ENCODE results near the gene LTBP4.
"Not testable (repeated sequence)": the region's sequence is repeated elsewhere in the genome, so short reads cannot be mapped to it uniquely, and the experiment has no call there.

LTBP4 gene

DNA sequence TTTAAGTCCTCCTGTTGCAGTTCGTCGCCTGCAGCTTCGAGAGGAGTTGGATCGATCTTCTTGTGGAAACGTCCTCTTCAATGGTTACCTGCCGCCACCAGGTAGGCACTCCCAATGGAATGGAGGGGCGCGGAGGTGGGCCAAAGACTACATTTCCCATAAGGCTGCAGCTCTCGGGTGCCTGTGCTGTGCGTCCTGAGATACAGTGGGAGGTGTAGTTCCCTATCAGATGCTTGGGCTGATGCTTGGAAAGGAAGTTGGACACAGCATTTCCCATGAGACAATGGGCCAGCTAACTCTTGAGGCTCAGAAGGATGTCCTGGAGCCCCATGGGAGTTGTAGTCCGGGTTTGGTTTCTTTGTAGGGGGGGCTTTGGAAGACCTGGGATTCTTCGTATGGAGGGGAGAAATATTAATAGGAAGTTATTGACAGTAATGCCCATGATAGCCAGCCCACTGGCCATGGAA, 22.7 kb upstream of the LTBP4 start:
- DNase-seq: peak; percentile 63

DNA sequence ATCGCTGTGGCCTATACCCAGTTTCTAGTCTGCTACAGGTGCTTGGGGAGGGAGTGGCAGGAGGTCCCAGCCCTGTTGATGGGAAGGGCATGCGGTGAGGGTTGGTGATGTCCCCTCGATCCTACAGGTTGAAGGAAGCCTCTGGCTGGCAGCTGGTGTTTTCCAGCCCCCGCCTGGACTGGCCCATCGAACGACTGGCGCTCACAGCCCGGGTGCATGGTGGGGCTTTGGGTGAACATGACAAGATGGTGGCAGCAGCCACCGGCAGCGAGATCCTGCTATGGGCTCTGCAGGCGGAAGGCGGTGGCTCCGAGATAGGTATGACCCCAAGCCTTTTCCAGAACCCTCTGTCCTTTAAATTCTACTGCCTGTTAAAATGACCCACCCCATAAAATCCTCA, 20.6 kb upstream of the LTBP4 start:
- DNase-seq: no peak

DNA sequence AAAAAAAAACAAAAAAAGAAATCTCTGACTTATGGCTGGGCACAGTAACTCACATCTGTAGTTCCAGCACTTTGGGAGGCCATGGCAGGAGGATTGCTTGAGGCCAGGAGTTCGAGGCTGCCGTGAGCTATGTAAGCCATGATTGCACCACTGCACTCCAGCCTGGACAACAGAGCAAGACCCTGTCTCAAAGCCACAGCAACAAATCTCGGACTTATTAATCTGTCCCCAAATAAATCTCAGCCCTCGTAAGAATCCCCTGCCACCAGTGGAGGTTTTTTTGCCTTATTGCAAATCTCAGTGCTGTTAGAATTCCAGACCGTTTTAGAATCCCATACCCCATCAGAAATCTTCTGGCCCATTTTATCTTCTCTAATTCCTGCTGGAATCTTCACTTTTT, 19.6 kb upstream of the LTBP4 start:
- DNase-seq: no peak

DNA sequence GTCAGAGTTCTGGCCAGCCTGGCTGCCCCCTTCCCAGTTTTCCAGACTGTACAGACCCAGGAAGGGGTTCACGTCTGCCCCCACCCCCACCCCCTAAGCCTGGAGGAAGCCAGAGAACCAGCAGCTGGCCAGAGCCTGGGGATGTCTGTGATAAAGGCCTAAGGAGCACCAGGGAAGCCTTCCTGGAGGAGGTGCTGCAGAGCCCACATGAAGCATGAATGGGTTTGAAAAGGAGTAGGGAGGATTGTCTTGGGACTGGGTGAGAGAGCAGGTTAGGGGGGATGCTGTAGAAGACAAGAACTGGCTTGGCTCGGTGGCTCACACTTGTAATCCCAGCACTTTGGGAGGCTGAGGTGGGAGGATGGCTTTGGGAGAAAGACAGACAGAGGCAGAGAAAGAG, 18.7 kb upstream of the LTBP4 start:
- DNase-seq: no peak

DNA sequence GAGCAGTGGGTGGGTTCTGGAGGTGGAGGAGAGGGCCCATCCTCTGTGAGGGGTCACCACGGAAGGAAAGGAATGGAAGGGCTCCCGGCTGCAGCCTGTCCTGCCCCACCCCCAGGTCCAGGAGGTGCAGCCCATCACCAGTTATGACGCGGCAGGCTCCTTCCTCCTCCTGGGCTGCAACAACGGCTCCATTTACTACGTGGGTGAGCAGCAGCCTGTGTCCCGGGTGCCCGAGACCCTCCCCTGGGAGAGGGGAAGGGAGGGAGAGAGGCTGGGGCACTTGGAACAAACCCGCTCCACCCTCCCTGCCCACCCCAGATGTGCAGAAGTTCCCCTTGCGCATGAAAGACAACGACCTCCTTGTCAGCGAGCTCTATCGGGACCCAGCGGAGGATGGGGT, 17.9 kb upstream of the LTBP4 start:
- DNase-seq: no peak

DNA sequence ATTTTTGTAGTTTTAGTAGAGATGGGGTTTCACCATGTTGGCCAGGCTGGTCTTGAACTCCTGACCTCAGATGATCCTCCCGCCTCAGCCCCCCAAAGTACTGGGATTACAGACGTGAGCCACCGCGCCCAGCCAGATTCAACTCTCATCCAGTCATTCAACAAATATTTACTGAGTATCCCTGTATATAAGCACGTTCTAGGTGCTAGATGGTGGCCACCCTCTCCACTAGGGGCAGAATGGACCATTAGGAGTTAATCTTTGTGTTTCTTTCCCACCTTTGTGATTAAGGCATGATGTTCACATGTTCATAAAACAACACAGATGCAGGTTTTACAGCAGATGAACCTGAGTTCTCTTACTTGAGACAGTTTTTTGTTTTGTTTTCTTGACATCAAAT, 17.2 kb upstream of the LTBP4 start:
- no peak for DNase-seq

DNA sequence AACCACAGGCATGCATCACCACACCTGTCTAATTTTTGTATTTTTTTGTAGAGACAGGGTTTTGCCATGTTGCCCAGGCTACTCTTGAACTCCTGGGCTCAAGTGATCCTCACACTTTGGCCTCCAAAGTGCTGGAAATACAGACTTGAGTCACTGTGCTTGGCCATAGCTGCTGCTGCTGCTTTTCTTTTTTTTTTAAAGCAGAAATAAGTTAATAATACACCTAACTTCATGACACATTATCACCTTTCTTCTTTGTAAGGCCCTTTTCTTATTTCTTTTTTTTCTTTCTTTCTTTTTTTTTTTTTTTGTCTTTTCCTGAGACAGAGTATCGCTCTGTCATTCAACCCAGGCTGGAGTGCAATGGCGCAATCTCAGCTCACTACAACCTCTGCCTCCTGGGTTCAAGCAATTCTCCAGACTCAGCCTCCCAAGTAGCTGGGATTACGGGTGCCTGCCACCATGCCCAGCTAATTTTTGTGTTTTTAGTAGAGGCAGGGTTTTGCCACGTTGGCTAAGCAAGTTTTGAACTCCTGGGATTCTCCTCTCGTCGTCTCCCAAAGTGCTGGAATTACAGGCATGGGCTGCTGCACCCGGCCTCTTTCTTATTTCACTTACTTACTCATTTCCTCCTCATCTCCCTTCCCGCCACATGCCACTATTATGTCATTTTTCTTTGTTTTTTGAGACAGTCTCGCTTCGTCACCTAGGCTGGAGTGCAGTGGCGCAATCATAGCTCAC, 15.8 kb upstream of the LTBP4 start:
- peak; percentile 91 for DNase-seq

DNA sequence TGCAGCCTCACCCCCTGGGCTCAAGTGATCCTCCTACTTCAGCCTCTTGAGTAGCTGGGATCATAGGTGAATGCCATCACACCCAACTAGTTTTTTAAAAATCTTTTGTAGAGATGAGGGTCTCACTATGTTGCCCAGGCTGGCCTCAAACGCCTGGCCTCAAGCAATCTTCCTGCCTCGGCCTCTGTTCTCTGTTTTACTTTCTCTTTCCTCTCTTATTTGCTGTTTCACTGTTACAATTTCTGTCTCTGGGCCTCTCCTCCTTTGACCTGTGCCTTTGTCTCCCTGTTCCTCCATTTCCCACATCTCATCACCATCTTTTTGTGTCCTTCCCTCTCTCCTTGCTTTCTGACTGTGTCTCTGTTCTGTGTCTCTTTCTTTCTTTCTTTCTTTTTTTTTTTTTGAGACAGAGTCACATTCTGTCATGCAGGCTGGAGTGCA, 15.2 kb upstream of the LTBP4 start:
- DNase-seq: no peak

DNA sequence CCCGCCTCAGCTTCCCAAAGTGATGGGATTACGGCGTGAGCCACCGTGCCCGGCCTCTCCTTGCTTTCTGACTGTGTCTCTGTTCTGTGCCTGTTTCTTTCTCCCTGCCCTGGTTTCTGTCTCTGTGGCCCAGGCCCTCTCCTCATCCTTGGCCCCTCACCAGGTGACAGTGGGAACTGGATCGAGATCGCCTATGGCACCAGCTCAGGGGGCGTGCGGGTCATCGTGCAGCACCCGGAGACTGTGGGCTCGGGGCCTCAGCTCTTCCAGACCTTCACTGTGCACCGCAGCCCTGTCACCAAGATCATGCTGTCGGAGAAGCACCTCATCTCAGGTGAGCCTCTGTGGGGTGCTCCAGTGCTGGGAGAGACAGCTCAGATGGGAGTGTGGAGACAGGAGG, 14.6 kb upstream of the LTBP4 start:
- DNase-seq: no peak

DNA sequence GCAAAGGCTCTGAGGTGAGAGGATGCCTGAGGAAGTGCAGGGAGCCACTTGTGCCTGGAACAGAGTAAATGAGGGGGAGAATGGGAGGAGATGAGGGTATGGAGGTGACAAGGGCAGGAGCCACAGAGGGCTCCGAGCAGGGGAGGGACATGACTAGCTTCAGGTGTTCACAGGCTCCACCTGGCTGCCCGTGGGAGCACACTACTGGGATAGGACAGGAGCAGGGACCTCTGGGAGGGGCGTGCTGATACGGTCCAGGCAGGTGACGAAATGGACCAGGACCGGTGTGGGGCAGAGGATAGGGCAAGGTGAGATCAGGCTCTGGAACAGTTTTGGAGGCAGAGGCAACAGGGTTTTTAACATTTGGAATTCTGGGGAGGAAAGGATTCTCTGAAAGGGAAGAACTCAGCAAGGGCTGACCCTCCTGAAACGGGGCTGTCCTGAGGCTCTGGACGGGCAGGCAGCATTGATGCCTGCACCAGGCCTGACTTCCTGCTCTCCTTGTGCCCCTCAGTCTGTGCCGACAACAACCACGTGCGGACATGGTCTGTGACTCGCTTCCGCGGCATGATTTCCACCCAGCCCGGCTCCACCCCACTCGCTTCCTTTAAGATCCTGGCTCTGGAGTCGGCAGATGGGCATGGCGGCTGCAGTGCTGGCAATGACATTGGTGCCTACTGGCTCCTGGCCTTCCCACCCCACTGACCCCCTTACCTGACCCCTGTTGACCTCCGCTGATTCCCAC, 12.9 kb upstream of the LTBP4 start:
- no peak for DNase-seq

DNA sequence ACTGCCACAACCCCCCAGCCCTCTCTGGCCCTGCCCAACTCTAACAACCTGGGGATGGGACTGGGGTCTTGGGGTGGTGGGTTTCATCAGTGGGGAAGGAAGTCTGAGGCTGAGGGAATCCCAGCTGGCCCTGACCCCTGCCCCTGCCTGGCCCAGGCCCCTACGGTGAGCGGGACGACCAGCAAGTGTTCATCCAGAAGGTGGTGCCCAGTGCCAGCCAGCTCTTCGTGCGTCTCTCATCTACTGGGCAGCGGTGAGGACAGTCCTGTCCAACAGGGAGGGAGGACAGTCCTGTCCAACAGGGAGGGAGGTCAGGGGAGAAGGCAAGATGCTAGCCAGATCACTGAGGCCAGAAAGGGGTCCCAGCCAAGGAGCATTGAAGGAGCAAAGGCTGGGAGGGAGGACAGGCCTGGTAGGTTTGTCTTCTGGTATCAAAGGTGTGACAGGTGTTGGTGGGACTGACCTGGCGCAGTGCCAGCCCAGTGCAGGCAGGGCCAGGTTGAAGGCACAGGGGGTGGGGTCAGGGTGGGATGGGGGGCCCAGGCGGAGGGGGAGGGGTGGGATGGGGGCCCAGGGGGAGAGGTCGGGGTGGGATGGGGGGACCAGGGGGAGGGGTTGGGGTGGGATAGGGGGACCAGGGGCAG, 12.1 kb upstream of the LTBP4 start:
- no peak for DNase-seq

DNA sequence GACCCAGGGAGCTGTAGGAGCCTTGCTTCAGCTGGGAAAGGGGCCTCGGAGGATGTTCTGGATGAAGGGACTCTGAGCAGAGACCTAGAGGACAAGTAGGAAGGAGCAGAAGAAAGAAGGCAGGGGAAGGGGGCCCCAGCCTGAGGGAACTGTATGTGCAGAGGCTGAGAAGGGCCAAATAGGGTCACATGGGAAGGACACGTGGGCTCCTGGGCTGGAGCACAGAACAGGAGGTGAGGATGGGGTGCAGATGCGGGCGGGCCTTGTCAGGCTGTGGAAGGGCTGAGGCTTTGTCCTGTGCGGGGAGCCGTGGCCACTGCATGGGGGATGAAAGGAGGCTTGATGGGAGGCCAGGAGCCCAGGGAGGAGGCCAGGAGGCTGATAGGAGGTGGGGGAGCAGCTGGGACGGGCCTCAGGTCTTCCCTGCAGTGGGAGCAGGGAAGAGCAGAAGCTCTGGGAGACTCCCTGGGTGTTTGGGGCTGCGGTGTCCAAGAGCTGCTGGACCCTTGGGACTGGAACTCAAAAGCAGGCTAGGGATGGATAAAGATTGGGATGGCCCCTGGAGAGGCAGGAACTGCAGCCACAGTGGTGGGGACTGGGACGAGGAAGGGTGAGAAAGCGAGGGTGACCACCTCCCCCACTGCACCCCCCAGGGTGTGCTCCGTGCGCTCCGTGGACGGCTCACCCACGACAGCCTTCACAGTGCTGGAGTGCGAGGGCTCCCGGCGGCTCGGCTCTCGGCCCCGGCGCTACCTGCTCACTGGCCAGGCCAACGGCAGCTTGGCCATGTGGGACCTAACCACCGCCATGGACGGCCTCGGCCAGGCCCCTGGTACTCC, 11.4 kb upstream of the LTBP4 start:
- DNase-seq: no peak

DNA sequence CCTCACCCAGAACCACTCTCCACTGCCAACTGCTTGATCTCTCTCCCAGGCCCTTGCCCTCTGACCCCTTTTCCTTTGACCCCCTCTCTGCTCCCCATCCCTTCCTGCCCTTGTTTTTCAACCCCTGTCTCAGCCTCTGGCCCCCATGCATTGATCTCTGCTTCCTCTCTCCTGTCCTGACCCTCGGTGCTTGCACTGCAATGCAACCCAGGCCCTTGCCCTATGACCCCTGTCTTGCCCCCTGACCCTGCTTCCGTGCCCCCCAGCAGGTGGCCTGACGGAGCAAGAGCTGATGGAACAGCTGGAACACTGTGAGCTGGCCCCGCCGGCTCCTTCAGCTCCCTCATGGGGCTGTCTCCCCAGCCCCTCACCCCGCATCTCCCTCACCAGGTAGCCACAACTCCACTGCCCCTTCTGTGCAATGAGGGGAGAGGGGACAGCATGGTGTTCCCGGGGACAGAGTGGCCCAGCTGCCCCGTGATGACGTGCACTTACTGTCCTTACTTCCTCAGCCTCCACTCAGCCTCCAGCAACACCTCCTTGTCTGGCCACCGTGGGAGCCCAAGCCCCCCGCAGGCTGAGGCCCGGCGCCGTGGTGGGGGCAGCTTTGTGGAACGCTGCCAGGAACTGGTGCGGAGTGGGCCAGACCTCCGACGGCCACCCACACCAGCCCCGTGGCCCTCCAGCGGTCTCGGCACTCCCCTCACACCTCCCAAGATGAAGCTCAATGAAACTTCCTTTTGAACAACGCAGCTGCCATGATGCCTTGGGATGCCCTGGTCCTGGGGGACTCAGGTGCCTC, 10.5 kb upstream of the LTBP4 start:
- no peak for DNase-seq

DNA sequence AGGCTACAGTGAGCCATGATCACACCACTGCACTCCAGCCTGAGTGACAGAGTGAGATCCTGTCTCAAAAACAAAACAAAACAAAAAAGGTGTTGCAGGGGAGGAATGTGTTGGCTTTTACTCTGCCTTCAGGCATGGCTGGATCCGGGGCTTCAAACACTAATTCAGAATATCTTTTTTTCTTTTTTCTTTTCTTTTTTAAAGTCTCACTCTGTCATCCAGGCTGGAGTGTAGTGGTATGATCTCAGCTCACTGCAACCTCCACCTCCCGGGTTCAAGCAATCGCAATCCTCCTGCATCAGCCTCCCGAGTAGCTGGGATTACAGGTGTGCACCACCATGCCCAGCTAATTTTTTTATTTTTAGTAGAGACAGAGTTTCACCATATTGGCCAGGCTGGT, 9.4 kb upstream of the LTBP4 start:
- not testable (repeated sequence) for DNase-seq

DNA sequence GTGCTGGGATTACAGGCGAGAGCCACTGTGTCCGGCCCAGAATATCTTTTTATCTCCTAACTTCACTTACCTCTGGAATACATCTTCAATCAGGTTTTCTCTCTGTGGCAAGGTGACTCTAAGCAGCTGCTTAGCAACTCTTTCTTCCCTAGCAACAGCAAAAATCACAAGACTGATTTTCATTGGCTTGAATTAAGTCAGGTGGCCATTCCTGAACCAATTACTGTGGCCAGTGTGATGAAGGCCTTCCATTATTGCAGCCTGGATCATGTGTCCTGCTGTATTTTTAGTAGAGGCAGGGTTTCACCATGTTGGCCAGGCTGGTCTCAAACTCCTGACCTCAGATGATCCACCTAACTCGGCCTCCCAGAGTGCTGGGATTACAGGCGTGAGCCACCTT, 9.0 kb upstream of the LTBP4 start:
- DNase-seq: no peak

DNA sequence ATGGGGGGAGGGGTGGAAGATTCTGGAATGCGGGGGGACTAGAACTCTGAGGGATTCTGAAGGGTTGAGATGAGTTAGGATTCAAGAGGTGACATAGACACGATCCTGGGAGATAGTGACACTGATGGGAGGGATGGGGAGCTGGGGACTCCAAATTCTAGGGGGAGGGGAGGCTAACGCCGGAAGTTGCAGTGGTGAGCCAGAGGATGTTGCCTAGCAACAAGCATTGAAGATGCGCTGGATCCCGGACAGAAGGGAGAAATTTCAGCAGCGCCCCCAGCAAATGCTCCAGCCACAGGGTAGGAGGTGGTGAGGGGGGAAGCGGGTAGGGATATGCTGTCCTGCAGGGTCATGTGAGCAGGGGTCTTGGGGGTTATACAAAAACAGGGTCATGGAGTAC, 6.9 kb upstream of the LTBP4 start:
- DNase-seq: no peak

DNA sequence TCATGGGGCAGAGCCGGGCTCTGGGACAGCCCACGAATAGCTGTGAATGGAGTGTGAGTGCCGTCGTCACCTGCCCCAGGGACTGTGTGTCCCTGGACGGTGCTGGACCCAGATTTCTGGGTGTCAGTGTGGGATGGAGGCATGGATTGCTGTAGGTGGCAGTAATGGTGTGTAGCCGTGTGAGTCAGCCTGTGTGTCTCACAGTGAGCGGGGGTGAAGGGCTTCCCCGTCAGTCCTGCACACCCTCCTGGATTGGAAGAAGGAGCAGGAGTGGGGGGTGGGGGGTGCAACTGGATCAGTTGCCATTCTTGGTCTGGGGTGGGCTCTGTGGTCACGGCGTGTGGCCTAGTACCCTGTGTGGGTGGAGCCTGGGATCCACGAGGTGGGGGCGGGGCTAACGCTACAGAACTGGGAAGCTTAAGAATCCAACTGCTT, 6.5 kb upstream of the LTBP4 start:
- no peak for DNase-seq

DNA sequence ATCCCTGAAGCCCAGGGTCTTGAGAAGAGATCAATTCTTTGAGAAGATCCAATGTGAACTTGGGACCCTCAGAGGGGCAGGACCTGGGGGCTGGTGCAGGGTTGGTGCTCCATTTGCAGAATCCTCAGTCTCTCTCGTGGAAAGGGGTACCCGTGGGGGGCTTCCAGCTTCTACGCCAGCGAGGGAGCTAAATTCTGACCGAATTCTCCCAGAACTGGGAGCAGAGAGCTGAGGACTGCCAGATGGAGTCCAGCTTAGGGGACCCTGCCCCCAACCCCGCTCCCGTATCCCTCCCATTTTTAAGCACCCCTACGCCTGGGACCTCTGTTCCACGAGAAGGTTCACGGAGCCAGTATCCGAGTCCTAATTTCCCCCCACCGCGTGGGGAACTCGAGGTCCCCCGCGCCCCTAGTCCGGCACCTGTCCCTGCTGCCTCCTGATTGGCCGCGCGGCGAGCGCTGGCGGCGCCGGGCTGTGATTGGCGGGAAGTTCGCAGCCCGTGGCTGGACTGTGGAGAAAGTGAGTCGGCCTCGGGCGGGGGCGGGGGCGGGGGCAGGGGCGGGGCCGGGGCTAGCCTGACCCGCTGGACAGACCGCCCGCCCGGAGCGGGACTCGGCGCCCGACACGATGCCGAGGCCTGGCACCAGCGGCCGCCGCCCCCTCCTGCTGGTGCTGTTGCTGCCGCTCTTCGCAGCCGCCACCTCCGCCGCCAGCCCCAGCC, 4.4 kb upstream of the LTBP4 start:
- DNase-seq: peak; percentile 68

DNA sequence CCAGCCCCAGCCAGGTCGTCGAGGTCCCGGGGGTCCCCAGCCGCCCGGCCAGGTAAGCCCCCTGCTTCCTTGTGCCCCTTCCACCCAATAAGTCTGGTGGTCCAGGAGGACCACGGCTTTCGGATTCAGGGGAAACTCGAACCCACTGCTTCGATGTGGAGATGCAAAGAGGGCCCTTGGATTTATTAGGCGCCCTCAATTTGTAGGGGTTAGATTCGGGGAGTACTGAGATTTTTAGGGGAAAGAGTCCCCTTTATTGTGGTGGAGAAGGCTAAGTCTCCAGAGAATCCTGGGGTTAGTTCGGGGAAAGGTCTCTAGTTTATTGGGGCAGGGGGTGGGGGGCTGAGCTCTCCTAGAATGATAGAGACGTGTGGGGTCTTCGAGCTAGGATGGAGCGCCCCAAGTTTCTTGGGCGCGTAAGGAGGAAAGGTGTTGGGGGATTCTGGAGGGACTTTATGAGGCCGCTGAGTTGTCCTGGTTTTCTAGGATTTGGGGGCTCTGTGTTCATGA, 3.8 kb upstream of the LTBP4 start:
- DNase-seq: no peak

DNA sequence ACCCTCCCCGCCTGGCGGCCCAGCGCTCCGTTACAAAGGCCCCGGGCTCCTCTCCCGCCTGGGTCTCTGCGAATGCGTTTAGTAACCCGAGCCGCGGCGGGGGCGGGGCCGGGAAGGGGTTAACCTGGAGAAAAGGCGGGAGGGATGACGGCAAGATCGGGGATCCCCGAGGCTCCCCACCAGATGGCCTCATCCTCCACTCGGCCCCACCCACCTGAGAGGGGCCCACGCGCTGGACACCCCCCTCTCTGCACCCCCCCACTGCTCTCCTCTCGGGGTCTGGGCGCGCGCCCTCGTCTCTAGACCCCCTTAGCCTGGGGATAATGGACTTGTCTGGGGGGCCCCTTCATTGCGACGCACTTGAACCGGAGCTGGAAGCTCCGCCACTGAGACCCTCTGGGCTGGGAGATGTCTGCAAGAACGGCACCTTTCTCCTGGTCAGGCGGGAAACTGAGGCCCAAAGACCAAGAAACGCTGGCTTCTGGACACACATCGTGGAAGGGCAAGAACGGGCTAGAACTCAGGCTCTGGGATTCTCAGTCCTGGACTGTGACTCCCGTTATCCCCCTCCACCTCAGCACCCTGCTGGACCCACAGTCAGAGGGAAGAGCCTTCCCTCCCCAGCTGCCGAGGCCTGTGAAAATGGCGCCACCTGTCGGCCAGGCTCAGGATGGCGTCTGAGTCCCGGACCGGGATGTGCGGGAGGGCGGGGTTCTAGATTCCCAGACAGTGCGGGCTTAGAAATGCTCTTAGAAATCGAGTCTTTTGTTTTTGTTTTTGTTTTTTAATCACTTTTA, 2.9 kb upstream of the LTBP4 start:
- peak; percentile 90 for DNase-seq
